Upper lobe of right lung (tissue), 1 donor: ENCODE data around the gene UPB1. TPM values are rescaled to one million over a fixed set of nuclear protein-coding genes. Genes with fewer than 3 reads are reported as not detected.

ENCODE experiments used
- ATAC-seq: fragments of 200-7000 bp; cut with Tn5 transposase; one replicate; pipeline ENCODE4 v1.9.1; 2020; ENCODE audit warnings: mild to moderate bottlenecking, moderate library complexity
- DNase-seq: peaks from one replicate; pipeline ENCODE4 v3.0.0-alpha.2; 2020
- H3K27ac ChIP-seq: fragments of 200-600 bp; one replicate; pipeline ENCODE4 v1.8.0; 2022
- H3K27me3 ChIP-seq: fragments of 200-600 bp; one replicate; pipeline ENCODE4 v1.8.0; 2022; ENCODE audit warnings: mild to moderate bottlenecking
- H3K36me3 ChIP-seq: fragments of 200-600 bp; one replicate; pipeline ENCODE4 v1.8.0; 2022
- H3K4me1 ChIP-seq: fragments of 200-600 bp; one replicate; pipeline ENCODE4 v1.8.0; 2022
- H3K4me3 ChIP-seq: fragments of 200-600 bp; one replicate; pipeline ENCODE4 v1.8.0; 2022; ENCODE audit warnings: mild to moderate bottlenecking
- H3K9me3 ChIP-seq: fragments of 200-600 bp; one replicate; pipeline ENCODE4 v1.8.0; 2022
- CTCF ChIP-seq: fragments of 200-600 bp; IDR thresholded peaks from one replicate; pipeline ENCODE4 v1.8.0; 2022; ENCODE audit warnings: antibody characterized with exemption
- intact Hi-C: fragments of 100-400 bp; cut with DNase I; formaldehyde crosslinking; loops from one replicate; pipeline ENCODE4 v1.11.0; 2022
- total RNA-seq: library from RNA; stranded (reverse); fragmentation: NEBNext Ultra II Directional; extraction: Animal tissue kit (Norgen Biotek cat#: 25700); gene quantifications from one replicate; pipeline ENCODE4 v1.2.1, GENCODE V29; 2021
- donor health status: DM: no; HTN: yes; CAD: no; lungs with severe emphysema.

The UPB1 gene
- total RNA-seq, 1 donor from 2014 or later, result 1.5 TPM

GRCh38 chr22:24576778-24577177 is 81.6 kb downstream of the UPB1 start:
- Histone ChIP-seq H3K27ac (no peak overlapping the region), H3K9me3 (no peaks in the 10 kb centered on the region), H3K4me1 (peaks cover 5% of the 10 kb centered on the region), H3K27me3 (no peaks in the 10 kb centered on the region), H3K36me3 (peaks cover 35% of the 10 kb centered on the region), H3K4me3 (no peak overlapping the region)
- no peak for TF ChIP-seq CTCF
- intact Hi-C loops, result no loop called here
- no peak for ATAC-seq
- DNase-seq, result no peak

Other genes starting within 250 kb of the UPB1 start
- gene SPECC1L, start 224.5 kb upstream of the UPB1 start, total RNA-seq, result 87.1 TPM
- gene ADORA2A, start 67.7 kb upstream of the UPB1 start, total RNA-seq, result 17.2 TPM
- gene GUCD1, start 59.8 kb downstream of the UPB1 start, total RNA-seq, result 148 TPM
- 64.5 TPM for gene SNRPD3, start 60.7 kb downstream of the UPB1 start, total RNA-seq
- 10.8 TPM for gene LRRC75B, start 97.7 kb downstream of the UPB1 start, total RNA-seq
- gene GGT1, start 107.9 kb downstream of the UPB1 start, total RNA-seq, result 131 TPM